ENCODE results near the gene C6orf136. TPM values are rescaled to one million over a fixed set of nuclear protein-coding genes. Genes with fewer than 3 reads are reported as not detected.

Gene C6orf136
- total and polyA plus RNA-seq, 10 of the 15 experiments (the other 5 are each of a cell fraction or from before 2014, with no cell fraction given), result 5.2 to 24.1 (median 14.9) TPM

- TF ChIP-seq POLR2AphosphoS2 (IDR thresholded peaks at IDR 0.05; ENCODE audit: low read depth, low read length), result peak; percentile 98
- peak; percentile 82; the same call in 1 of the 2 replicates for TF ChIP-seq POLR2AphosphoS5 (IDR thresholded peaks at IDR 0.05; ENCODE audit: low read length)
- no peak for TF ChIP-seq CHD1 (IDR thresholded peaks at IDR 0.05; ENCODE audit: low read depth, low read length)
- TF ChIP-seq SIX5 (IDR thresholded peaks at IDR 0.05; ENCODE audit: low read depth, low read length, severe bottlenecking), result no peak
- TF ChIP-seq MYC (IDR thresholded peaks at IDR 0.05; ENCODE audit: insufficient read depth, insufficient read length, insufficient replicate concordance, low read length, severe bottlenecking), result no peak
- no peak for TF ChIP-seq PRDM15 (CRISPR knock-in tag; IDR thresholded peaks at IDR 0.05)
- TF ChIP-seq NFYB (IDR thresholded peaks at IDR 0.05; ENCODE audit: insufficient read depth, low read depth, low read length), result no peak
- TF ChIP-seq ZSCAN29 (IDR thresholded peaks at IDR 0.05), result no peak
- TF ChIP-seq PAX5 (IDR thresholded peaks at IDR 0.05; ENCODE audit: borderline replicate concordance, low read depth, low read length), result peak; percentile 22; the same call in 1 of the 2 replicates
- TF ChIP-seq ZBED1 (IDR thresholded peaks at IDR 0.05; ENCODE audit: borderline replicate concordance), result peak; percentile 86; the same call in 1 of the 2 replicates
- no peak for TF ChIP-seq SRF (IDR thresholded peaks at IDR 0.05; ENCODE audit: low read depth in 2 of 2, low read length in 2 of 2)
- TF ChIP-seq MYB (IDR thresholded peaks at IDR 0.05; ENCODE audit: borderline replicate concordance, low read depth, low read length), result no peak
- TF ChIP-seq HDAC2 (IDR thresholded peaks at IDR 0.05), result no peak
- no peak for TF ChIP-seq IRF3 (IDR thresholded peaks at IDR 0.05)
- peak; percentile 61; the same call in 1 of the 2 replicates for TF ChIP-seq SMAD5 (IDR thresholded peaks at IDR 0.05; ENCODE audit: low read depth)
- TF ChIP-seq, protein P1, sequence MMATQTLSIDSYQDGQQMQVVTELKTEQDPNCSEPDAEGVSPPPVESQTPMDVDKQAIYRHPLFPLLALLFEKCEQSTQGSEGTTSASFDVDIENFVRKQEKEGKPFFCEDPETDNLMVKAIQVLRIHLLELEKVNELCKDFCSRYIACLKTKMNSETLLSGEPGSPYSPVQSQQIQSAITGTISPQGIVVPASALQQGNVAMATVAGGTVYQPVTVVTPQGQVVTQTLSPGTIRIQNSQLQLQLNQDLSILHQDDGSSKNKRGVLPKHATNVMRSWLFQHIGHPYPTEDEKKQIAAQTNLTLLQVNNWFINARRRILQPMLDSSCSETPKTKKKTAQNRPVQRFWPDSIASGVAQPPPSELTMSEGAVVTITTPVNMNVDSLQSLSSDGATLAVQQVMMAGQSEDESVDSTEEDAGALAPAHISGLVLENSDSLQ (IDR thresholded peaks at IDR 0.05), result no peak
- TF ChIP-seq, protein P2, sequence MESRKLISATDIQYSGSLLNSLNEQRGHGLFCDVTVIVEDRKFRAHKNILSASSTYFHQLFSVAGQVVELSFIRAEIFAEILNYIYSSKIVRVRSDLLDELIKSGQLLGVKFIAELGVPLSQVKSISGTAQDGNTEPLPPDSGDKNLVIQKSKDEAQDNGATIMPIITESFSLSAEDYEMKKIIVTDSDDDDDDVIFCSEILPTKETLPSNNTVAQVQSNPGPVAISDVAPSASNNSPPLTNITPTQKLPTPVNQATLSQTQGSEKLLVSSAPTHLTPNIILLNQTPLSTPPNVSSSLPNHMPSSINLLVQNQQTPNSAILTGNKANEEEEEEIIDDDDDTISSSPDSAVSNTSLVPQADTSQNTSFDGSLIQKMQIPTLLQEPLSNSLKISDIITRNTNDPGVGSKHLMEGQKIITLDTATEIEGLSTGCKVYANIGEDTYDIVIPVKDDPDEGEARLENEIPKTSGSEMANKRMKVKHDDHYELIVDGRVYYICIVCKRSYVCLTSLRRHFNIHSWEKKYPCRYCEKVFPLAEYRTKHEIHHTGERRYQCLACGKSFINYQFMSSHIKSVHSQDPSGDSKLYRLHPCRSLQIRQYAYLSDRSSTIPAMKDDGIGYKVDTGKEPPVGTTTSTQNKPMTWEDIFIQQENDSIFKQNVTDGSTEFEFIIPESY (IDR thresholded peaks at IDR 0.05), result no peak
- no peak for TF ChIP-seq IRF4 (IDR thresholded peaks at IDR 0.05; ENCODE audit: low read depth, low read length)
These were observed 20.2 kb upstream of the C6orf136 start, which contains the start of gene ATAT1 (continued) for GRCh38 chr6:30626484-30627366.
